PC-3 (cell line): Measurements from ENCODE around the gene NME7. TPM values are rescaled to one million over a fixed set of nuclear protein-coding genes. Genes with fewer than 3 reads are reported as not detected.

ENCODE experiments used
- ATAC-seq: fragments of 200-7000 bp; cut with Tn5 transposase; 2 replicates; pipeline ENCODE4 v1.9.1; 2020; ENCODE audit warnings: mild to moderate bottlenecking, moderate library complexity
- BruUV-seq: library from RNA; stranded (reverse); fragments of 400-500 nt; replicated peaks from 2 replicates; lab custom pipeline; 2021; lab: Mats Ljungman, UMichigan
- CTCF ChIA-PET: fragments of 300-600 bp; sonication (Branson Sonifier 250); formaldehyde crosslinking; loops from one replicate; lab custom pipeline; 2022; ENCODE audit warnings: antibody characterized with exemption; lab: Charles Lee
- POLR2A ChIA-PET: fragments of 300-600 bp; sonication (Branson Sonifier 250); formaldehyde crosslinking; loops from one replicate; lab custom pipeline; 2022; ENCODE audit warnings: antibody characterized with exemption; ENCODE audit not compliant: unreplicated experiment; lab: Charles Lee
- DNase-seq: peaks from one replicate; pipeline ENCODE4 v3.0.0-alpha.2; 2015
- H2AFZ ChIP-seq: fragments of 300-600 bp; sonication (generic); 2 replicates; pipeline ENCODE4 v1.6.0; 2016; ENCODE audit warnings: antibody characterized with exemption, low read length
- H3F3A ChIP-seq: fragments of 300-600 bp; sonication (generic); one replicate; pipeline ENCODE4 v1.6.0; 2017; ENCODE audit warnings: antibody characterized with exemption, low read length, control low read depth, mild to moderate bottlenecking; ENCODE audit not compliant: unreplicated experiment
- H3K27ac ChIP-seq: fragments of 300-600 bp; sonication (generic); 2 replicates; pipeline ENCODE4 v1.5.1; 2016; ENCODE audit warnings: mild to moderate bottlenecking, low read length
- H3K27me3 ChIP-seq: fragments of 300-600 bp; sonication (generic); 2 replicates; pipeline ENCODE4 v1.6.1; 2016; ENCODE audit warnings: low read length, mixed read lengths
- H3K36me3 ChIP-seq: fragments of 300-600 bp; sonication (generic); 2 replicates; pipeline ENCODE4 v1.6.1; 2016; ENCODE audit warnings: low read depth, mixed run types, low read length, mixed read lengths
- H3K4me1 ChIP-seq: fragments of 300-600 bp; sonication (generic); 2 replicates; pipeline ENCODE4 v1.5.1; 2016; ENCODE audit warnings: low read length; ENCODE audit not compliant: insufficient read depth
- H3K4me2 ChIP-seq: fragments of 300-600 bp; sonication (generic); 2 replicates; pipeline ENCODE4 v1.6.0; 2016; ENCODE audit warnings: low read length
- H3K4me3 ChIP-seq: fragments of 300-600 bp; sonication (generic); 2 replicates; pipeline ENCODE4 v1.5.1; 2016; ENCODE audit warnings: mild to moderate bottlenecking, low read length, mixed read lengths
- H3K79me2 ChIP-seq: fragments of 300-600 bp; sonication (generic); 2 replicates; pipeline ENCODE4 v1.6.1; 2017; ENCODE audit warnings: low read length, mixed read lengths
- H3K9ac ChIP-seq: fragments of 300-600 bp; sonication (generic); 2 replicates; pipeline ENCODE4 v1.6.0; 2016; ENCODE audit warnings: mild to moderate bottlenecking, low read length
- H3K9me2 ChIP-seq: fragments of 300-600 bp; sonication (generic); replicated peaks from 2 replicates; pipeline ENCODE4 v1.6.1; 2016; ENCODE audit warnings: mixed run types, low read length, mixed read lengths
- H3K9me3 ChIP-seq: fragments of 300-600 bp; sonication (generic); 2 replicates; pipeline ENCODE4 v1.6.1; 2016; ENCODE audit warnings: low read length, mixed read lengths
- H4K20me1 ChIP-seq: fragments of 300-600 bp; sonication (generic); 2 replicates; pipeline ENCODE4 v1.6.1; 2016; ENCODE audit warnings: low read length, mixed read lengths
- CTCF ChIP-seq: fragments of 300-600 bp; sonication (generic); conservative IDR thresholded peaks from 2 replicates; pipeline ENCODE4 v1.5.1; 2017; ENCODE audit warnings: antibody characterized with exemption, low read depth, mild to moderate bottlenecking, low read length
- EZH2 ChIP-seq: fragments of 300-600 bp; sonication (generic); IDR thresholded peaks from one replicate; pipeline ENCODE4 v1.6.1; 2017; ENCODE audit warnings: antibody characterized with exemption, mild to moderate bottlenecking, low read length; ENCODE audit not compliant: unreplicated experiment
- EZH2phosphoT487 ChIP-seq: fragments of 300-600 bp; sonication (generic); IDR thresholded peaks from 2 replicates; pipeline ENCODE4 v1.6.1; 2018; ENCODE audit warnings: mild to moderate bottlenecking, antibody characterized with exemption, low read length, borderline replicate concordance
- intact Hi-C: fragments of 100-400 bp; cut with micrococcal nuclease; formaldehyde crosslinking; loops from 2 replicates; pipeline ENCODE4 v1.9.0; 2023
- total RNA-seq: library from RNA; depleted of rRNA; stranded (reverse); fragments of >200 nt; gene quantifications from 2 replicates; pipeline ENCODE4 v1.2.3, GENCODE V29; 2014

Gene NME7
- total RNA-seq, 1 experiment from 2014 or later, result 18.9 TPM

GRCh38 chr1:169201084-169201619 lies 166.4 kb downstream of the NME7 start:
- no peaks in the 10 kb centered on the region for H3K27me3 ChIP-seq
- DNase-seq (no peak), ATAC-seq (no peak)
- no peaks in the 10 kb centered on the region for H3K9me3 ChIP-seq
- H3K9ac ChIP-seq, result no peak overlapping the region
- H3K4me2 ChIP-seq, result no peak overlapping the region
- no peaks in the 10 kb centered on the region for H3K4me1 ChIP-seq
- TF ChIP-seq CTCF (no peak), EZH2phosphoT487 (no peak), EZH2 (no peak)
- no peaks in the 10 kb centered on the region for H3K36me3 ChIP-seq
- no peak overlapping the region for H2AFZ ChIP-seq
- H3K79me2 ChIP-seq, result no peaks in the 10 kb centered on the region
- no peak overlapping the region for H3K27ac ChIP-seq
- H4K20me1 ChIP-seq, result no peaks in the 10 kb centered on the region
- BruUV-seq, result no TSS peak
- ChIA-PET POLR2A (no interaction called here), CTCF (no interaction called here)
- H3K4me3 ChIP-seq, result no peak overlapping the region
- intact Hi-C loops, result no loop called here
- H3K9me2 ChIP-seq, result no peaks in the 10 kb centered on the region
- no peaks in the 10 kb centered on the region for H3F3A ChIP-seq

- no peak overlapping the region for H3K4me2 ChIP-seq
- H3K36me3 ChIP-seq, result no peaks in the 10 kb centered on the region
- ChIA-PET CTCF (no interaction called here), POLR2A (no interaction called here)
- intact Hi-C loops, result no loop called here
- no peaks in the 10 kb centered on the region for H3K9me2 ChIP-seq
- no peak overlapping the region for H3K4me3 ChIP-seq
- TF ChIP-seq EZH2phosphoT487 (no peak), CTCF (no peak)
- H3K27me3 ChIP-seq, result no peaks in the 10 kb centered on the region
- no peak overlapping the region for H2AFZ ChIP-seq
- DNase-seq (no peak), ATAC-seq (no peak)
- H3K79me2 ChIP-seq, result no peaks in the 10 kb centered on the region
- H3F3A ChIP-seq, result no peaks in the 10 kb centered on the region
- no peaks in the 10 kb centered on the region for H3K9me3 ChIP-seq
- H3K27ac ChIP-seq, result no peak overlapping the region
- H4K20me1 ChIP-seq, result no peaks in the 10 kb centered on the region
- no peak overlapping the region for H3K9ac ChIP-seq
- no TSS peak for BruUV-seq
- H3K4me1 ChIP-seq, result no peaks in the 10 kb centered on the region
Observed at GRCh38 chr1:169200319-169200718, 167.3 kb downstream of the NME7 start.

- H3K9me2 ChIP-seq, result no peaks in the 10 kb centered on the region
- H3K4me3 ChIP-seq, result no peak overlapping the region
- H3K36me3 ChIP-seq, result no peaks in the 10 kb centered on the region
- TF ChIP-seq EZH2, result no peak
- TF ChIP-seq EZH2phosphoT487, result no peak
- TF ChIP-seq CTCF, result no peak
- ATAC-seq (no peak), DNase-seq (no peak)
- H3K27me3 ChIP-seq, result no peaks in the 10 kb centered on the region
- H3K79me2 ChIP-seq, result no peaks in the 10 kb centered on the region
- no peaks in the 10 kb centered on the region for H3K4me1 ChIP-seq
- intact Hi-C loops, result no loop called here
- no peak overlapping the region for H2AFZ ChIP-seq
- ChIA-PET POLR2A (no interaction called here), CTCF (interaction anchor here (0.6 kb wide), 1 partner anchor 17 kb away, joined by 5 read pairs; no protein-coding TSS in a partner anchor)
- BruUV-seq, result no TSS peak
- no peaks in the 10 kb centered on the region for H3F3A ChIP-seq
- H3K4me2 ChIP-seq, result no peak overlapping the region
- no peak overlapping the region for H3K9ac ChIP-seq
- no peaks in the 10 kb centered on the region for H4K20me1 ChIP-seq
- H3K9me3 ChIP-seq, result no peaks in the 10 kb centered on the region
- no peak overlapping the region for H3K27ac ChIP-seq
Observed at GRCh38 chr1:169196581-169196980, 171.0 kb downstream of the NME7 start.
